HL-60/S4 treated with retinoic acid at 250 ng/mL for 4 days and 3 days (cell line): ENCODE results near the gene PDE6H.

Experiments used
- in situ Hi-C: fragments of 300-500 bp; cut with MboI; formaldehyde crosslinking; loops from 2 replicates; pipeline ENCODE4 v1.7.0; 2022; ENCODE audit warnings: low sequenced_read_pairs

PDE6H gene

GRCh38 chr12:14950982-14951746 lies 21.7 kb upstream of the PDE6H start:
- in situ Hi-C loops, result no loop called here

- in situ Hi-C loops, result no loop called here
Measured at GRCh38 chr12:14951851-14952250, 21.0 kb upstream of the PDE6H start.

- in situ Hi-C loops, result no loop called here
Measured at GRCh38 chr12:14952299-14952921, 20.4 kb upstream of the PDE6H start.

DNA sequence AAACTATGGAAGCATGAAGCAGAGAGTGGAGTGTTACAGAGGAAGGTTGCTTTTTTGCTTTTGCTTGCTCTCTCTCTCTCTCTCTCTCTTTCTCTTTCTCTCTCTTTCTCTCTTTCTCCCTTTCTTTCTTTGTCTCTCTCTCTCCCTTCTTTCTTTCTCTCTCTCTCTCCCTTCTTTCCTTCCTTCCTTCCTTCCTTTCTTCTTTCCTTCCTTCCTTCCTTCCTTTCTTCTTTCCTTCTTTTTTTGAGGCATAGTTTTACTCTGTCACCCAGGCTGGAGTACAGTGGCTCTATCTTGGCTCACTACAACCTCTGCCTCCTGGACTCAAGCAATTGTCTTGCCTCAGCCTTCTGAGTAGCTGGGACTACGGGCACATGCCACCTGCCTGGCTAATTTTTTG lies 19.1 kb upstream of the PDE6H start:
- in situ Hi-C loops, result no loop called here

DNA sequence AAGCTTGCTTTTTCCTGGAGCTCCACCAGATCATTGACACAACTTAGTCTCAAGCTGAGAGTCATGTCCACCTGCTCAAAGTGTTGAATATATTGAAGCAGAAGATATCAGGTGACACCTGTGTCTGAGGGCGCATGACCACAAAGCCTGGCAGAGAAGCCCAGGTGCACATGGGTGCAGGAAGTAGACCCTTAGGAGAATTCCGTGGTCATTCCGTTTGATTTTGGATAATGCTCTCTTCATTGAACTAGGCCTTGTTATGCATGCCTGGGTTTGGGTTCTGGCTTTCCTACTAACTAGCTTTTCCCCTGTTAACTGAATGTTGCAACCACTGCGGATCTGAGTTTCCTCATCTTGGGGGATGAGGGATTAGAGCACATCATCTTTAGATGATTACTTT lies 18.6 kb upstream of the PDE6H start:
- in situ Hi-C loops, result no loop called here

DNA sequence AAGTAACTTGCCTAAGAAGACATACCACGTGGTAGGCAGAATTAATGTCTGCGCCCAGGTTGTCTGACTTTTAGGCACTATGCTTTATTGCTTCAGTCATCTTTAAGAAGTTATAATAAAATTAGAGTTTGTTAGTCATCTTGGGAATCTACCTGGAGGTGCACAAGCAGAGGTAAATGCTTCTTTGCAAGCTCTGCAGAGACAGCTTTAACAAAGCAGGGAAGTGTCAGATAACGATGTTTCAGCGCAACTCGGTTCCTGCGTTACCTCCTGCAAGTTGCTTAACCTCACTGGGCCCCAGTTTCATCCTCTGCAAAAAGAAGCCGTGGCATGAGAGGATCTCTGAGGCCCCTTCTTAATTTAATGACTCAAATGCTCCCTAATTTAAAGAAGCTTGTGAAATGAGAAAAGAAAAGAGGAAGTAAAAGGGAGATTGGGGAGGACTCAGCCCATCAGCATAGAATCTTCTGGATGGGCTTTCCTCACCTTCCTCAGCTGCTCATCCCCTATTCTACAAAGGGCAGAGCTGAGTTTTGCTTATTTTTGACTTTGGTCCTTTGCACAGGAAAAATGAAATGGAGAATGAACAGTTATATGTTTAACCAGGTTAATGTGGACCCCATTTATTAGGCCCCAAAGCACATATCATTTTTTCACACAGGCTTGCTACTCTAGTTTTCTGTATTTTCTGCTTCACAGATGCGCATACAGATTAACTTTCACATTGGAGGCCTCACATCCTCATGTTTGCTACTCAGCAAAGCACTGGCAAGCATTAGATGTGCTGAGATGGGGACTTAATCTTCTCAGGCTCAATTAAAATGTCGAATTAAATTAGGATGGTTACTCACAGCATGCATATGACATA lies 16.6 kb upstream of the PDE6H start:
- in situ Hi-C loops, result no loop called here

GRCh38 chr12:14956905-14957304 lies 15.9 kb upstream of the PDE6H start:
- in situ Hi-C loops, result no loop called here

GRCh38 chr12:14957551-14958168 lies 15.2 kb upstream of the PDE6H start:
- in situ Hi-C loops, result no loop called here

DNA sequence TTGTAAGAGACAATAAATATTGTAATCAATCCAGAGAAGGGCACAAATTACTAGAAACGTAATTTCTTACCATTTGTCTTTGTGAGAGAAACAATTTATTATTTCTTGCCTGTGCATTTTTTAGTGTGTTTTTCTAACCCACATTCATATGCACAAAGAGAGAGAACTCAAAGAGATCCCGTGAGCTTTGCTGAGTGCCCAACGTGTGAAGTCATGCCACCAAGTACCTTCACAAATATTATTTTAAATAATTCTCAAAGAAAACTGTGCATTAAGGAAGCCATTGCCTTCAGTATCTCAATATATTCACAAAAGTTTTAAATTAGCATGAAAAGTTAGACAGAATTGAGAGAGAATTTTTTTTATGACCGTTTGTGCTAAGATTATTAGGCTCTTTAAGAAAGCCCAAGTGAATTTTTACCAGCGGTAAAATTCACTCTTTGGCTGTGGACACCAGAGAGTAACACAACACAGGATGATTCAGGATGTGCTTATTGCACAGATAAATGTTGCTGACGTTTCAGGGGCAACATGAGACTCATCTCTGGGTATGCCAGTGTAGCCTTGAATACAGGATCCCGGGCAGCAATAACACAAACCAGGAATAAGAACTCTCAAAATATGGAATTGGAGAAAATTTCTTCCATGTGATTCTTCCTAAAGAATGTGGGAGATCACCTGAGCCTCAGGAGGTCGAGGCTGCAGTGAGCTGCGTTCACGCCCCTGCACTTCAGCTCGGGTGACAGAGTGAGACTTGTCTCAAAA lies 14.3 kb upstream of the PDE6H start:
- in situ Hi-C loops, result no loop called here

DNA sequence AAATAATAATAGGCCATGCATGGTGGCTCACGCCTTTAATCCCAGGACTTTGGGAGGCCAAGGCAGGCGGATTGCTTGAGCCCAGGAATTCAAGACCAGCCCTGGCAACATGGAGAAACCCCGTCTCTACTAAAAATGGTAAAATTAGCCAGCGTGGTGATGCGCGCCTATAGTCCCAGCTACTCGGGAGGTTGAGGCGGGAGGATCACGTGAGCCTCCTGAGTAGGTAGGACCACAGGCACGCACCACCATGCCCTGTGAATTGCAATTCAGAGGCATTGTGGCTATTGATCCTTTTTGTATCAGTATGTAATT lies 13.8 kb upstream of the PDE6H start:
- in situ Hi-C loops, result no loop called here

GRCh38 chr12:14959463-14959862 lies 13.4 kb upstream of the PDE6H start:
- in situ Hi-C loops, result no loop called here

DNA sequence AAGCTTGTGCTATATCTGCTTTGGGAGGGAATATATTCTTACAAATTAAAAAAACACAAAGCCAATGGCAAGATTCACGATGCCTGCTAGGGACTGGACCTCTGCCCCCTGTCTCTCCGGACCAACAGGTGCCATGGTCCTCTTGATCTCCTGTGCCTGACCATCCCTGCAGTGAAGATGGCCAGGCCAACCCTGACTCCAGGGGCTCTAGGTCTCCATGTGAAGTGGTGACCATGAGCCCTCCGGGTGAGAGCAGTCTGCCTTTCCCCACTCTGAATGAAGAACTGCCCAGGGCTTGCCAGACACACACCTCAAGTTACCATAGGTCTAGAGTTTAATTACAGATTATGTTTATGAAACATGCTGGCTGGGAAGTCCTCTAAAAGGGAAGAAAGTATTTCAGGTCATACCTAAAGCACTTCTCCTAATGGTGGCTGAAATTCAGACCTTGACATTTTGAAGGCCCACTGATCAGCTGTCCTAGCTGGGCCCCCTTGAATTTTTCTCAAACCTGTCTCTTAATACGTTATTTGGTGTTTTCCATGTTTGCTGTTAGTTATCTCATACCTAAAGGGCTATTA lies 12.8 kb upstream of the PDE6H start:
- in situ Hi-C loops, result no loop called here

DNA sequence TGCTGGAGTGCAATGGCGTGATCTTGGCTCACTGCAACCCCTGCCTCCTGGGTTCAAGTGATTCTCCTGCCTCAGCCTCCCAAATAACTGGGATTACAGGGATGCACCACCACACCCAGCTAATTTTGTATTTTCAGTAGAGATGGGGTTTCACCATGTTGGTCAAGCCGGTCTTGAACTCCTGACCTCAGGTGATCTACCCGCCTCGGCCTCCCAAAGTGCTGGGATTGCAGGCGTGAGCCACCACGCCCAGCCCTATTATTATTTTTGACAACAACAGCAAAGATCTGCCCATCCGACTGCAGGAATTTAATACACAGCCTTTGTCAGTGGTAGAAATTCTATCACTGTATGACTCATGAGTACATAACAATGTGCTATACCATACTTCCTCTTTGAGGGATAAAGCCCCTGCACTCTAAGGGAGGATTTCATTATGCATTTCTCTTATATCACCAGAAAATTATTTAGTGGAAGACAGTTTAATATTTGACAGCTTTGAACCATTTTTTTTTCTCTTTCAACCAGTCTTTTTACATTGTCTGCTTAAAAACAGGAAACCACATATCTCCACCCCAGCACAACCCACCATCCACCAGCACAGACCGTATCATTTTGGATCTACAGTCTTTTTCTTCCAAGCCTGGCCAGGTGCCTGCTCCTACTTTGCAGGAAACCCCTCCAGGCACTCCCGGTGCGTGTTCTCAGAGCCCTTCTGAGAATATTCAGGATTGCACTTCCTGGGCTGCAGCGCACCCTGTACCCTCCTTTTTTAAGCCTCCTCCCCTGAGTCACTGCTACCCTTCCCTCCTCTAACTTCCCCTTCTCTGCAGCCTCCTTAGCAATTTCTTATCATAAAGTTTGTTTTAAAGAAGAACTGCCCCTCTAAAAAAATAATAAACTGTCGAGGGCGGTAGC lies 12.0 kb upstream of the PDE6H start:
- in situ Hi-C loops, result no loop called here

DNA sequence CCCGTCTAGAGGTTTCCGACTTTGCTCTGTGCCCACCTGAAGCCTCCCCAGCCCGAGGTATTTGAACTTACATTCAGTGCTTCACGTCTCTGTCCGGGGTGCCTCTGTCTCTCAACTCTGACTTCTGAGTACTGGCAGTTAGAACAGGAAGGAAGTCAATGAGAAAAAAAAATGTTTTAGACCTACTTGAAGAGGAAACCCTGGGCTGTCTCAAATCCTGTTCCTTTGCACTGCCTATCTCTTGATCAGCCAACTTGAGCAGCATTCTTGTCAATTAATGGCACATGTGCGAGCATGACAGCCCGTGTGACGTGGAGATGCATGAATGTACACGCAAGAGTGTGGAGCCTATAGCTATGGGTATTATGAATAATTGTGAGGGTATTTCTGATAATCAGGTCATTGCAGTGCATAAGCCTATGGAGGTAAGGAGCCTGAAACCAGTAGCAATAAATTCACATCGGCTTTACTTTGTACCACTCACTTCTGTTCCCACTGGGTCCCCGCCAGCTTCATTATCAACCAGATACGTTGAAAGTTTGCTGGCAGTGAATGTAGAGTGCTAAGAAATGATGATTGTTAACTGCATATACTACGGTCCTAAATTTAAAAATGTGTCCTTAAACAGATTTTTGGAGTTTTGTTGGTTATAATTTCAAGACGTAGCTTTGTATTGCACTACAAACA lies 11.2 kb upstream of the PDE6H start, which contains the start of gene ARHGDIB:
TSS of gene ARHGDIB (minus strand) at position 136 of the 687 bp plus-strand sequence. CDS start 10,889 bp downstream, outside the sequence.
- in situ Hi-C loops, result no loop called here

DNA sequence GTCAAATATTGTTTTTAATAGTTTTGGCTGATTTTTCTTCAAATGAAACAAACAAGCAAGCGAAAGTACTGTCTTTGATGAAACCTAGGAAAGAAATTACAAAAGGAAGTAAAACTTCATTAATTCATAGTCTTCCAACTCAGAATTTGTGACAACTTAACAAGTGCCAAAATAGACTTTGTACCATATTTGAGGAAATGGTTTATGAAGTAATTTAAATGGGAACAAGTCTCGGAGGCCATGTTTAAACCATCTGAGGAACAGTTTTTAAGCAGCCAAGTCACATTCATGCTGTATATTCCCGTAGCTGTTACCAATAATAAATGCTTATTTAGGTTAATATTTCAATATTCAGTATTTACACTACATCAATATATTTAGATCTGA lies 10.7 kb upstream of the PDE6H start:
- in situ Hi-C loops, result no loop called here

DNA sequence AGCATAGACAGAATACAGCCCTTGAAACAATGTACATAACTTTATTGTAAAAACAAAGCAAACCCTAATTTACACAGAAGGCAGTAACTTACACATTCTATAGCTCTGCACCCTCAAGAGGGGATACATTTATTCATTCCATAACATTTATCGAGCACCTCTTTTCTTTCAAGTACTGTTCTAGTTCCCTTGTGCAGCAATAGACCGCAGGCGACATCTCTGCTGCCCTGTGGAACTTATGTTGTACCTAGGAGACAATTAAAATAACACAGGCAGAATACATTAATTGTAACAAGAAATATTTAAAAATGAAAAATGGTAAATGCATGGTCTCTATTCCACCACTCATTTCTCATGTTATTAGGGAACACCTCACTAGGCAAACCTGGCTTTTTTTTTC lies 10.0 kb upstream of the PDE6H start:
- in situ Hi-C loops, result no loop called here

DNA sequence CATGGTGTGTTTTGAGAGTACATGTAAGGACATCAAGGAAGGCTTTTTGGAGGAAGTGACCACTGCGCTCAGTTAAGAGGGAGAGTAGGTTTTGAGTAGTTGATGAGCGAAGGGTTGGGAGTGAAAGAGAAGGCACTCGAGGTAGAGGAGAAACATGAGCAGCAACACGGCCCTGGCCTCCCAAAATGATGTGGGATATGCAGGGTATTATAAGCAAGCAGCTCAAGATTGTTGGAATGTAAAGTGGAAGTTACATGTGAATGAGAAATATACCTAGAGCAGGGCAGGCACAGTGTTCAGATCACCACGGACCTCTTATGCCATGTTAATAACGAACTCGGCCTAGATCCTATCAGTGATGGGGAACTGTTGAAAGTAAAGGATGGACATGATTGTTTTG lies 9.3 kb upstream of the PDE6H start:
- in situ Hi-C loops, result no loop called here

DNA sequence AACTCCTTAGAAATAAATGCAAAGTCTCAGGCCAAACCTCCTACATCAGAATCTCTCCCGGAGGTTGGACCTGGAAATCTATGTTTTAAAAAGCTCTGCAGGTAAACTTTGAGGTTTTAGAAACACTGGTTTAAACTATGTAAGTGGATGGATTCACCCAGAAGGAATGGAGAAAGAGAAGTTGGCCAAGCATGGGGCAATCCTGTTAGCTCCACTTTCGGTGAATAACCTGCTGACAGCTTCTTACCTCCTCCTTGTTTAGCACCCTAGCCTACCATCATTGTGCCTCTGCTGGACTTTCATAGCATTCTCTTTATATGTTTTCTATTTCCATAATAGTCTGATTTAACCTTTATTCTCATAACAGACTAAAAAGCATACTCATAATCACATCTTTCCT lies 8.4 kb upstream of the PDE6H start:
- in situ Hi-C loops, result no loop called here

- in situ Hi-C loops, result no loop called here
Measured at GRCh38 chr12:14965221-14965620, 7.6 kb upstream of the PDE6H start.
